A549 (cell line): ENCODE measurements around the gene NPY2R. TPM values are rescaled to one million over a fixed set of nuclear protein-coding genes. Genes with fewer than 3 reads are reported as not detected.

Source experiments
- ATAC-seq, 2 experiments: fragments of 200-7000 bp in 1 of 2; fragments of >200 bp in 1 of 2; cut with Nextera tagmentation in 1 of 2; cut with Tn5 transposase in 1 of 2; 3 replicates each; pipeline versions ENCODE4 v1.8.0 to v1.9.1; 2018 to 2020; ENCODE audit warnings: mild to moderate bottlenecking in 1 of 2, moderate library complexity in 1 of 2
- CTCF ChIA-PET: fragments of 300-600 bp; sonication (Branson Sonifier 250); formaldehyde crosslinking; extraction: SDS; loops from one replicate; lab custom pipeline; 2021; ENCODE audit warnings: antibody characterized with exemption, inconsistent platforms; lab: Yijun Ruan, JAX
- POLR2A ChIA-PET: fragments of 350-600 bp; formaldehyde crosslinking; extraction: SDS; loops from one replicate; lab custom pipeline; 2021; ENCODE audit warnings: antibody characterized with exemption, inconsistent platforms; lab: Yijun Ruan, JAX
- DNase-seq, 2 experiments: peaks; one replicate each; pipeline versions ENCODE4 v3.0.0 to v3.0.0-alpha.2; 2011 to 2016; ENCODE audit warnings: low read depth in 1 of 2, low spot score in 1 of 2
- FAIRE-seq: peaks from 2 replicates; lab custom pipeline; 2011; peaks lifted over from hg19 to GRCh38; lab: Jason Lieb, UNC
- H3K27ac ChIP-seq, 2 experiments: fragments of >200 bp; sonication (Bioruptor Twin); formaldehyde crosslinking; 3 replicates each; pipeline ENCODE4 v1.5.1; 2016 to 2017
- H3K4me1 ChIP-seq: fragments of >200 bp; sonication (Bioruptor Twin); formaldehyde crosslinking; 3 replicates; pipeline ENCODE4 v1.6.1; 2016
- H3K4me2 ChIP-seq: fragments of >200 bp; sonication (Bioruptor Twin); formaldehyde crosslinking; 3 replicates; pipeline ENCODE4 v1.6.1; 2016
- H3K4me3 ChIP-seq: fragments of >200 bp; sonication (Bioruptor Twin); formaldehyde crosslinking; 3 replicates; pipeline ENCODE4 v1.5.1; 2016
- H3K9me3 ChIP-seq: fragments of >200 bp; sonication (Bioruptor Twin); formaldehyde crosslinking; 3 replicates; pipeline ENCODE4 v1.6.1; 2016
- ATOH8 ChIP-seq: fragments of 250-450 bp; sonication (Bioruptor Pico); IDR thresholded peaks from 2 replicates; pipeline ENCODE4 v1.5.0; 2020; ENCODE audit warnings: low read depth, mild to moderate bottlenecking, moderate library complexity
- CBX2 ChIP-seq: fragments of 200-600 bp; sonication (generic); IDR thresholded peaks from 2 replicates; pipeline ENCODE4 v1.6.1; 2016; ENCODE audit warnings: low read depth, mild to moderate bottlenecking, borderline replicate concordance
- CHD2 ChIP-seq: fragments of 150-350 bp; IDR thresholded peaks from 2 replicates; pipeline ENCODE4 v1.6.1; 2014; ENCODE audit warnings: low read length; ENCODE audit not compliant: partially characterized antibody
- CHD4 ChIP-seq: fragments of 200-600 bp; sonication (generic); IDR thresholded peaks from 2 replicates; pipeline ENCODE4 v1.6.1; 2016; ENCODE audit warnings: antibody characterized with exemption, mild to moderate bottlenecking, borderline replicate concordance
- CTCF ChIP-seq: fragments of >200 bp; sonication (Bioruptor Twin); formaldehyde crosslinking; IDR thresholded peaks from 3 replicates; pipeline ENCODE4 v1.5.1; 2016
- EHF ChIP-seq: fragments of 250-450 bp; sonication (Bioruptor Pico); IDR thresholded peaks from 2 replicates; pipeline ENCODE4 v1.5.0; 2020; ENCODE audit warnings: mild to moderate bottlenecking
- EHMT2 ChIP-seq: fragments of 200-600 bp; sonication (generic); IDR thresholded peaks from 2 replicates; pipeline ENCODE4 v1.6.1; 2016; ENCODE audit warnings: antibody characterized with exemption, low read depth, mild to moderate bottlenecking, moderate library complexity
- EP300 ChIP-seq, 2 experiments: fragments of >200 bp; sonication (Bioruptor Twin); formaldehyde crosslinking; IDR thresholded peaks; 2 replicates in 1 of 2; 3 replicates in 1 of 2; pipeline ENCODE4 v1.6.1; 2016 to 2017
- ESRRA ChIP-seq: fragments of 150-350 bp; IDR thresholded peaks from 2 replicates; pipeline ENCODE4 v1.6.1; 2014; ENCODE audit warnings: mild to moderate bottlenecking, low read length, borderline replicate concordance
- HDAC2 ChIP-seq: fragments of 200-600 bp; sonication (generic); IDR thresholded peaks from 2 replicates; pipeline ENCODE4 v1.6.1; 2016
- HES2 ChIP-seq: fragments of >200 bp; sonication (Bioruptor Twin); formaldehyde crosslinking; IDR thresholded peaks from 2 replicates; pipeline ENCODE4 v1.6.1; 2016
- HOXA7 ChIP-seq: fragments of 250-450 bp; sonication (Bioruptor Pico); IDR thresholded peaks from 2 replicates; pipeline ENCODE4 v1.5.0; 2020; ENCODE audit warnings: mild to moderate bottlenecking, moderate library complexity
- JUN ChIP-seq, 2 experiments: fragments of >200 bp; sonication (Bioruptor Twin); formaldehyde crosslinking; IDR thresholded peaks; 2 replicates in 1 of 2; 3 replicates in 1 of 2; pipeline ENCODE4 v1.6.1; 2016 to 2017
- PBX3 ChIP-seq: IDR thresholded peaks from 2 replicates; pipeline ENCODE4 v1.6.1; 2012
- PHF8 ChIP-seq: fragments of 200-600 bp; sonication (generic); IDR thresholded peaks from 2 replicates; pipeline ENCODE4 v1.6.1; 2016; ENCODE audit warnings: low read depth, mild to moderate bottlenecking, antibody characterized with exemption, moderate library complexity, borderline replicate concordance
- POLR2A ChIP-seq: IDR thresholded peaks from 2 replicates; pipeline ENCODE4 v1.6.1; 2012; ENCODE audit warnings: mild to moderate bottlenecking, low read length
- RAD21 ChIP-seq, 2 experiments: fragments of >200 bp in 1 of 2; sonication (Bioruptor Twin) in 1 of 2; formaldehyde crosslinking in 1 of 2; IDR thresholded peaks in 1 of 2; conservative IDR thresholded peaks in 1 of 2; 2 replicates in 1 of 2; 3 replicates in 1 of 2; pipeline ENCODE4 v1.6.1; 2012 to 2018; ENCODE audit warnings: inconsistent platforms in 1 of 2
- RCOR1 ChIP-seq: fragments of 150-350 bp; IDR thresholded peaks from 2 replicates; pipeline ENCODE4 v1.6.1; 2014; ENCODE audit warnings: antibody characterized with exemption, low read length, low read depth
- RNF2 ChIP-seq: fragments of 200-600 bp; sonication (generic); IDR thresholded peaks from 2 replicates; pipeline ENCODE4 v1.6.1; 2016; ENCODE audit warnings: low read depth, mild to moderate bottlenecking, antibody characterized with exemption, moderate library complexity, borderline replicate concordance
- SMC3 ChIP-seq: fragments of >200 bp; sonication (Bioruptor Twin); formaldehyde crosslinking; IDR thresholded peaks from 3 replicates; pipeline ENCODE4 v1.6.1; 2018; ENCODE audit warnings: inconsistent platforms
- ZSCAN20 ChIP-seq: fragments of 250-450 bp; sonication (Bioruptor Pico); IDR thresholded peaks from 2 replicates; pipeline ENCODE4 v1.8.0; 2022; ENCODE audit warnings: mild to moderate bottlenecking, moderate library complexity
- whole genome bisulfite sequencing: methylation state at CpG from one replicate; pipeline ENCODE4 v1.1.6; 2017; ENCODE audit errors: missing lambda C conversion rate; 5-methylcytosine and 5-hydroxymethylcytosine counted together
- polyA minus RNA-seq: library from RNA; depleted of rRNA, polyadenylated mRNA; stranded (reverse); fragments of >200 nt; gene quantifications from 2 replicates; pipeline ENCODE4 v1.2.3, GENCODE V29; 2011; rRNA and poly(A)+ RNA removed
- polyA plus RNA-seq, 4 experiments: library from polyadenylated mRNA; depleted of rRNA in 3 of 4; stranded (reverse); fragments of >200 nt; fragmentation: RNase III in 1 of 4; extraction: RNeasy Plus Mini Kit Qiagen cat#74134 plus additional on column Dnase treatment in 1 of 4; gene quantifications; 2 replicates in 3 of 4; 3 replicates in 1 of 4; pipeline ENCODE4 v1.2.3, GENCODE V29; 2011 to 2017

NPY2R gene
- polyA plus RNA-seq (2011; rRNA removed) = 0.26 and 0.37 TPM in 2 replicates
- 0.04 TPM in 1 of 2 replicates, not detected in the other for polyA plus RNA-seq (2012; cell fraction: cytosol; rRNA removed)
- 0.04 TPM in 1 of 2 replicates, not detected in the other for polyA plus RNA-seq (2012; cell fraction: nucleus; rRNA removed)
- 0.05 to 0.07 TPM (median 0.07 TPM) in 3 replicates for polyA plus RNA-seq (2017; fragmentation: RNase III; extraction: RNeasy Plus Mini Kit Qiagen cat#74134 plus additional on column Dnase treatment)
- 0.58 and 0.62 TPM in 2 replicates for polyA minus RNA-seq

GRCh38 chr4:155208258-155209054 is at the start of gene NPY2R:
TSS of gene NPY2R (plus strand) at chr4:155208636. CDS start at chr4:155213940, 5,304 bp downstream.
- ATAC-seq = peak; percentile 73 to 77
- Histone ChIP-seq H3K4me1 (no peaks in the 10 kb centered on the region), H3K9me3 (no peaks in the 10 kb centered on the region), H3K4me3 (peak within 1 kb of the TSS; percentile 46), H3K4me2 (peak within 1 kb of the TSS; percentile 81), H3K27ac (peak within 1 kb of the TSS in 1 of 2 experiments; percentile 53; a peak in 3 of 6 replicates)
- TF ChIP-seq HES2 (no peak), SMC3 (peak; percentile 20; the same call in 1 of the 3 replicates), CTCF (peak; percentile 17; the same call in 1 of the 3 replicates)
- peak; percentile 1 to 6 for DNase-seq
- WGBS = 9% methylated on average over 22 of the region's 55 CpGs
- POLR2A ChIA-PET = no interaction called here
- no peak for FAIRE-seq
- CTCF ChIA-PET = interaction anchor here (0.7 to 1.6 kb wide), 4 partner anchors 12 to 227 kb away, joined by 3 to 7 read pairs (median 4); no protein-coding TSS in a partner anchor

GRCh38 chr4:155161357-155161756 is 47.1 kb upstream of the NPY2R start:
- H3K27ac ChIP-seq = no peak overlapping the region
- DNase-seq (no peak), FAIRE-seq (no peak), ATAC-seq (no peak)
- 53% methylated on average over 3 of the region's 3 CpGs for WGBS
- H3K4me3 ChIP-seq = no peak overlapping the region
- TF ChIP-seq RNF2 = no peak
- no peak for TF ChIP-seq EHMT2
- TF ChIP-seq RAD21 (conservative IDR thresholded peaks at IDR 0.05 in 1 of 2, IDR thresholded peaks at IDR 0.05 in 1 of 2) = no peak
- no peak for TF ChIP-seq SMC3
- TF ChIP-seq JUN (IDR thresholded peaks at IDR 0.05) = no peak
- no peak for TF ChIP-seq PBX3
- TF ChIP-seq PHF8 = no peak
- no peak for TF ChIP-seq HOXA7 (CRISPR knock-in tag)
- TF ChIP-seq ESRRA = no peak
- no peak for TF ChIP-seq EP300 (IDR thresholded peaks at IDR 0.05)
- TF ChIP-seq HDAC2 = no peak
- TF ChIP-seq CHD4 = no peak
- no peak for TF ChIP-seq ATOH8 (CRISPR knock-in tag)
- no peak for TF ChIP-seq CHD2
- no peak for TF ChIP-seq POLR2A
- TF ChIP-seq RCOR1 = no peak
- TF ChIP-seq CBX2 = no peak
- no peak for TF ChIP-seq EHF (CRISPR knock-in tag)
- no peak for TF ChIP-seq ZSCAN20 (CRISPR knock-in tag)
- H3K4me1 ChIP-seq = no peaks in the 10 kb centered on the region
- no peaks in the 10 kb centered on the region for H3K9me3 ChIP-seq
- no peak overlapping the region for H3K4me2 ChIP-seq
- CTCF ChIA-PET = interaction anchor here (1.2 kb wide), 1 partner anchor 192 kb away, joined by 3 read pairs; no protein-coding TSS in a partner anchor
- POLR2A ChIA-PET = no interaction called here
